ENCODE data around the gene RHOBTB1.

The RHOBTB1 gene

DNA sequence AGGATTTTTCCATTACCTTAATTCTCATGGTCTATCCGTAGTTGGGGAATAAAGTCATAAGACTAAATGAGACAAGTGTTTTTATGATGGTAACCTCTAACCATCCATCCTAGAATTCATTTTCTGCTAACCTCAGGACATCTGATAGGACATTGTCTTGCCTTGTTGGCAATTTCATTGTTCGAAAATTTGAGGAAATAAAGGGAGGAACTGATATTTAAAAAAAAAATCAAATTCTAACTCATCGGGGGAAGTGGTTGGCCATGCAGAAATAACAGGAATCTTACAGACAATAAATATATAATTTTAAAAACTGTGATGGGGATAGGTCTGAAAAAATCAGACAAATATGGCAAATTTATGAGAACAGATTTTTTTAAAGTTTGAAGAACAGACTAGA, 21.7 kb upstream of the RHOBTB1 start:
- no peak for DNase-seq (ENCODE audit: low read depth, low spot score)

- no peak for DNase-seq (ENCODE audit: low read depth, low spot score)
Measured at GRCh38 chr10:60964257-60965235, 20.6 kb upstream of the RHOBTB1 start.

DNA sequence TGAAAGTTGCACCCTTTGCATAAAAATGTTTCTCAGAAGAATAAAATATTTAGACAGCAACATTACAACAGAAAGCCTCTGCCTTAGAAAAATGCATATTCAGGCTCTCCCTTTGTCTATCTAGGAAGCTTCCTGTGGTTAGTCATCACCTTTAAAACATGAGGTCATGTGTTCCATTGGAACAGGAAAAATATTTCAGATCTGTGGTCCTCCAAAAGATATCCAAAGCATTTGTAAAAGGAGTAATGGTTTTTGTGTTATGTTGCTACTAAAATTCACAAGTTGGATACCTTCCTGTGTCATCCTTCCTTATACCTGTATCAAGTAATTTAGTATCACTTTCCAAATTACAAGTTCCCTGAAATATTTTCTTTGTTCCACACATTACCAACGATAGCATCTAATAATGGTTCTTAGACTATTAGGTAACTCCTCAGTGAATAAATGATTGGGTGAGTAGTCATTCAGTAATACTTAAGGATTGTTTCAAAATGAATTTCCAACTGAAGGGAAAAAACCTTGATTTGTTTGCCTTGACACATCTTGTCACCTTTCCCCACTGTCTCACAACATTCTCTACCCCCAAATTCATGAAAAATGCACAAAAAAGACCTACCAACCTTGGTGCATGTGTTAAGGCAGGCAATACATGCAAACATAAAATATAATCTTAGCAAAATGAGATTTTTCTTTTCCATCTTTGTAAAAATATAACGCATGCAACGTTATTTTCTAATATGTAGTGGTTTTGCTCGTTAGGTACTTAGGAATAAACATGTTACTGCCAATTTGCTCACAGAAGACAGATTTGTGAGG, 19.7 kb upstream of the RHOBTB1 start:
- DNase-seq (ENCODE audit: low read depth, low spot score), result no peak

DNA sequence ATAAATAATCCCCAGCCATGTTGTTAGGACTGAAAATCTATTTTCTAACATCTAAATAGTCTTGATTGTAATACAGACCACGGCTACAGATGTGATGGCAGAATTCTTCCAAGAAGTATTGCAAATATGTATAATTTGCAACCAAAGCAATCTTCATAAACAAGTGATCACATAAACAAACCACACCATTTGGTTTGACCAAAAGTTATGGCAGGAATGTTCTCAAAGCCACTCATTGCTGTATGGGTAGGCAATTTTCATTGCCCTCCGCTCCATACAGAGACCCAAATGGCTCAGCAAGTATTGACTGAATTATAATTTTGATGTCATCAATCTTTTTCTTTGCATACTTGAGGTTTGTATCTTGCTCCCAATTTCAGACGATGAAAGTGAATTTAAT, 19.0 kb upstream of the RHOBTB1 start:
- DNase-seq (ENCODE audit: low read depth, low spot score), result no peak

- DNase-seq (ENCODE audit: low read depth, low spot score), result no peak
Measured at GRCh38 chr10:60960913-60961312, 16.9 kb upstream of the RHOBTB1 start.

- DNase-seq (ENCODE audit: low read depth, low spot score), result no peak
Measured at GRCh38 chr10:60960031-60960430, 16.0 kb upstream of the RHOBTB1 start.

- DNase-seq (ENCODE audit: low read depth, low spot score), result no peak
Measured at GRCh38 chr10:60958892-60959601, 15.1 kb upstream of the RHOBTB1 start.

DNA sequence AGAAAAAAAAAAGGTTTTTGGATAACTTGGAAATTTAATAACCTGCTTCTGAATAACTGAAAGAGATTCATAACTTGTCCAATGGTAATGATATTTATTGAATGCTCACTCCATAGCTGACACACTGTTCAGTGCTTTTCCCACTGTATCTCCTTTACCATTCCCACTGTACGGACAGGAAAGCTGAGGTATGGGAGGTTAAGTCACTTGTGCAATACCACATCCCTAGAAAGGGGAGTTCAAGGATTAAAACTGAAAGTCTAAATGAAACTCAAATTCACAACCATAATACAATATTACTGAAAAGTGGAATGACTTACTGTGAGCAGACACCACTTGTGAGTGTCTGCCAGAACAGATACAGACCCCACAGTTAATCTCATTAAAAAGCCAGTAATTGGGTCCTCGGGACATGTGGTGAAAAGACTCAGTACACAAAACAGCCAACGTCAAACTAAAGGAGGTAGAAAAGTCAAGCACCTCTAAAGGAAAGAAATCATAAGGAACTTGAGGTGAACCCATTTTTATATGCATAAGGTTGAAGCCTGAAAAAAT, 13.8 kb upstream of the RHOBTB1 start:
- no peak for DNase-seq (ENCODE audit: low read depth, low spot score)

- DNase-seq (ENCODE audit: low read depth, low spot score), result no peak
Measured at GRCh38 chr10:60955957-60956425, 12.0 kb upstream of the RHOBTB1 start.

DNA sequence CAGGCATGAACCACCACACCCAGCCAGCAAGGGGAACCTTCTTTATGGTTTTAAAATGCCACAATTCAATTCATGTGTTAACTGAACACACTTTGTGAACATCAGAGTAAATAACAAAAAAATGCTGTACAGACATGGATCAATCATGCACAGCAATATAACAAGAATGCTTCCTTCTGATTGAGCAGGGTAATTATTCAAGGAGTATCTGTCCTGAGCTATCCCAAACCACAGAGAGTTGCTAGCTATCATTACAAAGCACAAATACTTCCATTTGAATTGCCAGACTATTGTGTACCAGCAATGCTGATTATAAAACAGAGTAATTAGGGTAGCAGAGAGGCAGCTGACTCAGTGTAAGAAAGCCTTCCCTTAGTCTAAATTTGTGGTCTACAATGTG, 11.3 kb upstream of the RHOBTB1 start:
- DNase-seq (ENCODE audit: low read depth, low spot score), result no peak

GRCh38 chr10:60954035-60954434, 10.1 kb upstream of the RHOBTB1 start:
- DNase-seq (ENCODE audit: low read depth, low spot score), result no peak

DNA sequence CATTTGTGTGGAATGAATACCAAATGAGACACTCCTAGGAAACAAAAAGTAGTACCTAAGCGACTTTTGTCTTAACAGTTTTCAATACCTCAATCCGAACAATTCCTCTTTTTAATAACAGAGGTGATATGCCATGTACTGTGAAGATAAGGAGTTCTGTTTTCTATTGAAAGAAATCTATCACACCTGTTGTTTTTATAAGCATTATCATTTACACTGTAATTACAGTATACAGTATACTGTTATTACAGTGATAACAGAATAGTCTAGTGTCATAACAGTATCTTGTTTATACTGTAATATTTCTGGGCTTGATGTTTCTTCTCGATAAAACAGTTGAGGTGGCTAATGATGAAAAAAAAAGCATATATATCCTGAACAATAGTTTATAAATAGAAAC, 9.4 kb upstream of the RHOBTB1 start:
- DNase-seq (ENCODE audit: low read depth, low spot score), result no peak

DNA sequence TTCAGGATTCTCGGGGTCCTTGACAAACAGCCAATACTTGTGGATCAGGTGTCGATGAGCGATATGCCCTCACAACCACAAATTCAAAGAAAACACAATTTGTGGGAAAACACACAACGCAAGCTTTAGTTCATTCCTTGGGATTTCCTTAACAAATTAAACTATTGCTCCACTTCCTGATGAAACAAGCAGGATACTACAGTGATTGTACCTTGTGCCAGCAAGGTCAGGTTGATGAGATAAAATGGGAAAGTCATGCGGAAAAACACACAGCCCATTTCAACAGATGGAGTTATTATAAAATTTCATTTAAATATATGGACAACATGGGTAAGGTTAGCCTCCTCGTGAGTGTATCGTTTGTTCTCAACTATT, 8.8 kb upstream of the RHOBTB1 start:
- no peak for DNase-seq (ENCODE audit: low read depth, low spot score)

DNA sequence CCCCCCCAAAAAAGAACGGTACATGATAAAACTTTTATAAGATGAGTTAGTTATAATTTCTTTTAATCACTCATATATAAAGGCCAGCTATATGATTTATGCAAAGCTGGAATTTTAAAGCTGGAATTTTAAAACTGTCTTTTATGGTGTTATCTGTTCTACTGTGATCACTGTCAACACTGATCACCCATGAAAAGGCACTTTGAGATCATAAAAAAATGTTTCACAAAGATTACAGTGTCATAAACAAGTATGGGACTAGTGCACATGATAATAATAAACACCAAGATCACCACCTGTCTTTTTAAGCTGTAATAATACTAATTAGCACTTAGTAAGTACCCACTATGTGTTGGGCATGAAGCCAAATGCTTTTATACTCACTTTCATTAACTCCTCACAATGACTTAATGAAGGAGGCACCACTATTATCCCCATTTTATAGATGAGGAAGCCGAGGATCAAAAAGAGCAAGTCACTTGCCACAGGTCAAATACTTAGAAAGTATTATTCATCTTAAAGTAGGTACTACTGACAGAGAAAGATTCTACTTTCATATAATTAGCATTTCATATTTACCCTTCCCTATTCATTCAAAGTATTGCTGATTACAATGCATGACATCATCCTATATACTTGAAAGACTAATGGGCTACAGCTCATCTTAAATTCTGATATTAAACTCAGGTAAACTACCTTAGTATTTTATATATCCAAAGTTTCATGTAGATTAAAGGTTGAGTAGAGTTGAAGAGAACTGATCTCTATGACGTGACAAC, 8.3 kb upstream of the RHOBTB1 start:
- no peak for DNase-seq (ENCODE audit: low read depth, low spot score)

DNA sequence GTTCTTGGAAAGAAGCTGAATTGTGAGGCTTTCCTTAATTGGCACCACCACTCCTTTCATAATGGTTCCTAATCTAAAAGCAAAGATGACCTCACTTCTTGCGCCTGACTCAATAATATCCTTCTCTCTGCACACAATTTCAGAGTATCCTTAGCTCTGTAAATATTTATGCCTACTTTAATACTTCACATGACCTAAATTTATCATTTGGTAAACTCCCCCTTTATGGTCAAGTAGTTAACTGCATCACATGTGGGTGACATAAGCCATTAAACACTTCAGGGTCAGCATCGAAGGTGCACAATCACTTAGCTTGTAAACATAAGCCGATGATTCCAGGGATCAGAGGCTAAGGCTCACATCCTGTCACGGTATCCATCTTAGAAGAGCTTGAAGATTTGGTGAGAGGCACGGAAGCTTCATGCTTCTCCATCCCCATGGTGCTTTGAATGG, 7.3 kb upstream of the RHOBTB1 start:
- DNase-seq (ENCODE audit: low read depth, low spot score), result no peak

GRCh38 chr10:60950300-60950699, 6.3 kb upstream of the RHOBTB1 start:
- no peak for DNase-seq (ENCODE audit: low read depth, low spot score)

- DNase-seq (ENCODE audit: low read depth, low spot score), result no peak
Measured at GRCh38 chr10:60948851-60949250, 4.9 kb upstream of the RHOBTB1 start.

DNA sequence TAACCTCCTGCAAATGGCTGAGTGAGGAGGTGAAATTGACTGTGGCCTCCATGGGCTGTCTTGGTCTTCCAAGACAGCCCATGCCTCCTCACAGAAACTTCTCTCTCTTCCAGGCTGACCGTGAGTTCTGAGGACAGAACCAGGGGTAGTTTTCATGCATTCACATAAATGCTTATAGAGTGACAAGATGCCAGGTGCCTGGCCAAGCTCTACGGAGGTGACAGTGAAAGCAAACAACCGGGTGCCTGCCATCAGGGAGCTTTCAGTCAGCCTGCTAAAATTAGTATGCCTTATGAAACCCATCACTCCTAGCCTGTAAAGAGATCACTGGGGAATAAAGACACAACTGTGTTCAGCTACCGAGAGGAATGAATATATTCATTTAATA, 919 bp upstream of the RHOBTB1 start:
- DNase-seq (ENCODE audit: low read depth, low spot score), result no peak

DNA sequence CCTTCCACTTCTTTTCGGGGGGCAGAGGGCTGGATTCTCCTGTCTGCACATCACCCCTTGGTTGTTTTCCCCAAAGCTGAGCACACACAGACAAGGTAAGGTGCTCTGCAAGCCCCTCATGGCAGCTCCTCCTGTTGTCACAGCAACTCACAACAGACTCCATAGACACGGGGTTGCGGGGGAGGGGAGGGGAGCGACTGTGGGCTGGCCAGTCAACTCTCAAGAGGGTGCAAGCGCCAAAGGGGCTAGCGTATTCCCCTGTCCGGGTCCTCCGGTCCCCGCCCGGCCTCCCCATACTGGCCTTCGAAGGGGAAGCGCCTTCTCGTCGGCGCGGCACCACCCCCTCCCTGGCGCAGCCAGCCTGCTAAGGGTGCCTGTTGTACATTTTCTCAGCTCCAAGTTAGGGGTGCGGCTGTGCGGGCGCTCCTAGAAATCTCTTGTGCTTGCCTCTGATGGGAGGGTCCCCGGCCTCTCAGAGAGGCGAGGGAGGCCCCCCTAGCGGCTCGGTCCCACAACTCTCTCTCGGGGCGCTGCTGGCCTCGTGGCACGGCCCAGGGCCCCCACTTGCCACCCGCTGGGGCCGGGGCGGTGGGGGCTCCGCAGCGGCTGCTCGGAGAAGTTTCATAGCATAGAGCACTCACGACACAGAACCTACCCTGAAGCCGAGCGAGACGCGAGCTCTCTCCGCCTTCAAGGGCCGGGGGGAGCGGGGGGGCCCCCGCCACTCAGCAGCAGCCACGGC, 498 bp downstream of the RHOBTB1 start:
- no peak for DNase-seq (ENCODE audit: low read depth, low spot score)

DNA sequence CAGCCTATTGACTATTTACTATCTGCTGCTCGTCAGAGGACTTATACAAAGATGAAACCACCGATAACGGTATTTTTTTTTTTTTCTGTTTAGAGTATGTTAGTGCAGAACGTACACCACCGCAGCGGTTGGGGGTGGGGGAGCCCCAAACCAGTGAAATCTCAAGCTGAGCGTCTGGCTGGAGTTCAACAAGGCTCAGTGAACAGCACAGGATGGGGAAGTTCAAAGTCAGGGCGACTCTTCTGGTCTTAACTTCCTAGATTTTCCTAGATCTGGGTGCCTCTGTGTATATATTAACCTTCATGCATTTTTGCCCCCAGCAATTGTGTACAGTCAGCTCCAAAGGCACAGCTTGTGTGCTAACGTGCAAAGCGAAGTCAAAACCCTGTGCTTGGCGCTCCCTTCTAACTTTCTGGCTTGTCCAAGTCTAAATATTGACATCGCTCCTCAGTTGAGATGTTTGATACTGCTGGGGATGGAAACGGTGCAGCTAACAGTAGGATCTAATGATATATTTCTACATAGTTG, 1.1 kb downstream of the RHOBTB1 start:
- no peak for DNase-seq (ENCODE audit: low read depth, low spot score)
